Transverse colon (tissue), 4 donors: ENCODE data around the gene APIP. TPM values are rescaled to one million over a fixed set of nuclear protein-coding genes. Genes with fewer than 3 reads are reported as not detected.
"Not testable (repeated sequence)": the region's sequence is repeated elsewhere in the genome, so short reads cannot be mapped to it uniquely, and the experiment has no call there.

Source experiments
- DNase-seq: peaks from one replicate; pipeline ENCODE4 v3.0.0-alpha.2; 2019
- H3K27ac ChIP-seq, 4 donors: fragments of 200-600 bp; sonication (generic); 2 replicates each; pipeline ENCODE4 v1.5.1; 2016 to 2018; ENCODE audit warnings: inconsistent platforms in 4 of 4
- H3K27me3 ChIP-seq: fragments of 200-600 bp; sonication (generic); 2 replicates; pipeline ENCODE4 v1.5.1; 2017; ENCODE audit warnings: inconsistent platforms
- H3K36me3 ChIP-seq, 4 donors: fragments of 200-600 bp; sonication (generic); 2 replicates each; pipeline ENCODE4 v1.5.1; 2017 to 2019; ENCODE audit warnings: inconsistent platforms in 4 of 4
- H3K4me1 ChIP-seq, 4 donors: fragments of 200-600 bp; sonication (generic); 2 replicates each; pipeline ENCODE4 v1.5.1; 2017 to 2020; ENCODE audit warnings: inconsistent platforms in 4 of 4
- H3K4me3 ChIP-seq, 4 donors: fragments of 200-600 bp; sonication (generic); 1 replicate in 1 of 4; 2 replicates in 3 of 4; pipeline versions ENCODE4 v1.5.1 to v1.6.1; 2017 to 2019; ENCODE audit warnings: inconsistent platforms in 4 of 4
- H3K9me3 ChIP-seq, 2 donors: fragments of 200-600 bp; sonication (generic); 2 replicates each; pipeline ENCODE4 v1.5.1; 2017 to 2019; ENCODE audit warnings: inconsistent platforms in 2 of 2
- EP300 ChIP-seq: sonication (generic); formaldehyde crosslinking; IDR thresholded peaks from one replicate; pipeline ENCODE4 v1.6.1; 2017; ENCODE audit warnings: antibody characterized with exemption, low read depth
- POLR2A ChIP-seq: fragments of 450-650 bp; IDR thresholded peaks from one replicate; pipeline ENCODE4 v1.6.1; 2016; ENCODE audit warnings: antibody characterized with exemption, mild to moderate bottlenecking, moderate library complexity
- POLR2AphosphoS5 ChIP-seq, 3 donors: sonication (generic); formaldehyde crosslinking; IDR thresholded peaks; one replicate each; pipeline ENCODE4 v1.6.1; 2016; ENCODE audit warnings: antibody characterized with exemption in 3 of 3
- WGBS, 2 donors: methylation state at CpG; one replicate each; pipeline ENCODE4 v1.1.5; 2018; ENCODE audit warnings: low coverage in 1 of 2; 5-methylcytosine and 5-hydroxymethylcytosine counted together
- in situ Hi-C, 4 donors: fragments of 200-750 bp; cut with MboI; loops; one replicate each; pipeline versions ENCODE4 v1.15.0 to v1.15.1; 2017; ENCODE audit warnings: low sequenced_read_pairs in 3 of 4, low pct_ligation_motif_present in 1 of 4, low pct_unique_long_range_greater_than_20kb in 1 of 4
- intact Hi-C: fragments of 100-400 bp; cut with DNase I; formaldehyde crosslinking; loops from one replicate; pipeline ENCODE4 v1.15.1; 2023; ENCODE audit warnings: low total_unique reads
- total RNA-seq, 4 donors: library from RNA; depleted of rRNA; stranded (reverse); fragments of >200 nt; gene quantifications; one replicate each; pipeline ENCODE4 v1.1.0, GENCODE V29; 2016
- TF ChIP-seq, protein P1 (sequence below), 5 experiments: fragments of 200-600 bp in 3 of 5; fragments of 450-650 bp in 2 of 5; sonication (generic) in 3 of 5; IDR thresholded peaks; 1 replicate in 2 of 5; 2 replicates in 3 of 5; pipeline ENCODE4 v1.5.1; 2016 to 2017; ENCODE audit warnings: antibody characterized with exemption in 5 of 5, inconsistent platforms in 3 of 5, mild to moderate bottlenecking in 2 of 5, moderate library complexity in 1 of 5

Gene APIP
- total RNA-seq, 4 donors from 2014 or later = 9.2 to 44.3 (median 14.6) TPM

DNA sequence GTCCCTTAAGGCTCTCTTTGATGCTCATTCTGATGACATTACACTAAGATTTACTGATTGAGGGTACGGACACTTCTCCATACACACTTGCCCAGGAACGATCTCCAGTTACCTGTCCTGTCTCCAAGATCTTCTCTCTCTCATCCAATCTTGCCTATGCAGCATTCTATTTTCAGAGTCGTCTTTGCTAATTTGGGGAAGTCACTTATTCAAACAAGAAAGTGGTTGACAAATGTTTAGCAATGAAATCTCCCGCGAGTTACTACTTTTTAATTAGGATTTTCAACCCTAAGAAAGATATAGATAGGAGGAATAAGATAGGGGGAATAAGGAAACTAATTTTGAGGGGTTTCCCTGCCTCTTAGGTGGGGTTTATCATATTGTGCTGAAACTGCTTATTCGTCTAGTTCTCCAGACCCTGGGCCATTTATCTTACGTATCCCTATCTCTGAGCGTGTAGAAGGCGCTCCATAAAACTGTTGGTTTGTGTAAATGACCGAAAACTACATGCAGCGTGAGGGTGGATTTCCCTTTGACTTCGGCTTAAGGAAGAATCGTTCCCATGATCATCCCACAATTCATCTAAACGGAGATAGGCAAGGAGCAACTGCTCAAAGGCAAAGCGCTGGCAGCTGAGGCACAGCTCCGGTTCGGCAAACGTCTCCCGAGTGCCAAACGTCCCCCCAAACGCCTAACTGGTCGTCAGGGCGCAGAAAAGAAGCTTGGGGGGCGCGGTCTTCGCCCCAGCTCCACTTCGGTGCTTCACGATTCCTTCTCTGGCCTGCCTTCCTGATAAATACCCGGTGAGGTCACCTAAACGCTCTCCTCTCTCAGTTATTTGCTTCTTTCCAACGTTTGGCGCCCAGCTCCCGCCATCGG is 804 bp downstream of the APIP start:
- peak overlapping the region; percentile 93 to 96 (median 96) for H3K27ac ChIP-seq
- in situ Hi-C loops (no loop called here), intact Hi-C loops (no loop called here)
- H3K36me3 ChIP-seq = no peaks in the 10 kb centered on the region
- H3K4me1 ChIP-seq = peaks cover 9 to 30% (median 21%) of the 10 kb centered on the region in 4 donors
- TF ChIP-seq POLR2AphosphoS5 (IDR thresholded peaks at IDR 0.05) (no peak), EP300 (no peak), POLR2A (peak; percentile 59)
- TF ChIP-seq, protein P1, sequence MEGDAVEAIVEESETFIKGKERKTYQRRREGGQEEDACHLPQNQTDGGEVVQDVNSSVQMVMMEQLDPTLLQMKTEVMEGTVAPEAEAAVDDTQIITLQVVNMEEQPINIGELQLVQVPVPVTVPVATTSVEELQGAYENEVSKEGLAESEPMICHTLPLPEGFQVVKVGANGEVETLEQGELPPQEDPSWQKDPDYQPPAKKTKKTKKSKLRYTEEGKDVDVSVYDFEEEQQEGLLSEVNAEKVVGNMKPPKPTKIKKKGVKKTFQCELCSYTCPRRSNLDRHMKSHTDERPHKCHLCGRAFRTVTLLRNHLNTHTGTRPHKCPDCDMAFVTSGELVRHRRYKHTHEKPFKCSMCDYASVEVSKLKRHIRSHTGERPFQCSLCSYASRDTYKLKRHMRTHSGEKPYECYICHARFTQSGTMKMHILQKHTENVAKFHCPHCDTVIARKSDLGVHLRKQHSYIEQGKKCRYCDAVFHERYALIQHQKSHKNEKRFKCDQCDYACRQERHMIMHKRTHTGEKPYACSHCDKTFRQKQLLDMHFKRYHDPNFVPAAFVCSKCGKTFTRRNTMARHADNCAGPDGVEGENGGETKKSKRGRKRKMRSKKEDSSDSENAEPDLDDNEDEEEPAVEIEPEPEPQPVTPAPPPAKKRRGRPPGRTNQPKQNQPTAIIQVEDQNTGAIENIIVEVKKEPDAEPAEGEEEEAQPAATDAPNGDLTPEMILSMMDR (IDR thresholded peaks at IDR 0.05) = no peak
- H3K27me3 ChIP-seq = no peaks in the 10 kb centered on the region
- no peaks in the 10 kb centered on the region for H3K9me3 ChIP-seq
- 7 to 47% methylated on average over 6 to 34 of the region's 34 CpGs for WGBS, 2 donors
- no peak for DNase-seq
- H3K4me3 ChIP-seq = peak overlapping the region; percentile 77 to 84 (median 80)

DNA sequence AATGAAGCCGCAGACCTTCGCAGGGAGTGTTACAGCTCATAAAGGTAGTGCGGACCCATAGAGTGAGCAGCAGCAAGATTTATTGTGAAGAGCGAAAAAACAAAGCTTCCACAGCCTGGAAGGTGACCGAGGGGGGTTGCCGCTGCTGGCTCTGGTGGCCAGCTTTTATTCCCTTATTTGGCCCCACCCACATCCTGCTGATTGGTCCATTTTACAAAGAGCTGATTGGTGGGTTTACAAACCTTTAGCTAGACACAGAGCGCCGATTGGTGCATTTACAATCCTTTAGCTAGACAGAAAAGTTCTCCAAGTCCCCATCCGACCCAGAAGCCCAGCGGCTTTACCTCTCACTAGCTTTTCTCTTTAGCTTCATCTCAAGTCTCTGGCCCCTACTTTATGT is 2.6 kb downstream of the APIP start:
- DNase-seq, intact Hi-C loops, H3K27ac ChIP-seq, H3K4me3 ChIP-seq, H3K9me3 ChIP-seq, H3K36me3 ChIP-seq, in situ Hi-C loops, H3K27me3 ChIP-seq: not testable (repeated sequence)
- peaks cover 9 to 29% (median 21%) of the 10 kb centered on the region in 4 donors for H3K4me1 ChIP-seq
- WGBS, 2 donors = 86 to 99% methylated on average over 5 to 10 of the region's 10 CpGs

DNA sequence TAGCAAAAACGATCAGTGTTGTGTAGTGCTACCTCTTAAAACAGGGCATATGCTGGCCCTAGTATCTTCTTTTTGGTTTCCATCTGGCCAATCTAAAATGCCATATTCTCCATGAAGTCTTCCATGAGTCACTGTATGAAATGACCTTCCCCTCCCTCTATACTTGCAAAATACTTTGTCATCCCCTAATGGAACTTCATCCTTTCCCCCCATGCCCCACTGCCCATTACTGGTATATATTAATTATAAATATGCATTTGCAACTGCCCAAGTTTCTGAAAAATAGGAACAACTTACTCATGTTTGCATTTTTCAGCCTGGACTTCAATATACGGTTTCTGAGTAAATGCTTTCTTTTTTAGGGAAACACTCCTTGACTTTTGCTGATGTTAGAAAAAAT is 4.5 kb downstream of the APIP start:
- H3K9me3 ChIP-seq = no peaks in the 10 kb centered on the region
- WGBS, 2 donors = 88 to 94% methylated on average over 2 of the region's 2 CpGs
- TF ChIP-seq, protein P1 (IDR thresholded peaks at IDR 0.05) = no peak
- no peak for TF ChIP-seq POLR2A
- TF ChIP-seq POLR2AphosphoS5 (IDR thresholded peaks at IDR 0.05) = no peak
- no peak for TF ChIP-seq EP300
- no peaks in the 10 kb centered on the region for H3K27me3 ChIP-seq
- DNase-seq = no peak
- H3K36me3 ChIP-seq = no peaks in the 10 kb centered on the region
- no peak overlapping the region for H3K4me3 ChIP-seq
- H3K27ac ChIP-seq = no peak overlapping the region
- intact Hi-C loops = no loop called here
- H3K4me1 ChIP-seq = peaks cover 5 to 12% (median 7%) of the 10 kb centered on the region in 4 donors
- in situ Hi-C loops = no loop called here

DNA sequence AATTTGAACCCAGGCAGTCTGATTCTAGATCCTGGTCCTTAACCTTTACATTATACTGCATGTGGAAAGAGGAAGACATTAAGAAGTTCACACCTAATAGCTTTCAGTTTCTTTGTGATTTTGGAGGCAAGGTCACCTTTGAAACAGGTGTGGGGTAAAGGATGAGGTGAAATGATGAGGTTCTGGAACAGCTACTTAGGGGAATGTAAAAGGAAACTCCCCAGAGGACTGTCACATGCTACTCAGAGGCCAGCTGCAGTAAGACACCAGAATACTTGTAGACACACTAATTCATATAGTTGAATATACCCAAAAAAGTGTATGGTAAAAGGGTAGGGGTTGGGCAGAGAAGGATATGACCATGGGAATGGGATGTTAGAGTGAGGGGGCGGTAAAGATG is 5.4 kb downstream of the APIP start:
- in situ Hi-C loops = no loop called here
- Histone ChIP-seq H3K4me3 (no peak overlapping the region), H3K9me3 (no peaks in the 10 kb centered on the region), H3K27me3 (no peaks in the 10 kb centered on the region), H3K27ac (no peak overlapping the region), H3K36me3 (no peaks in the 10 kb centered on the region), H3K4me1 (peaks cover 5 to 12% (median 6%) of the 10 kb centered on the region in 4 donors)
- 90 to 100% methylated on average over 1 of the region's 1 CpG for WGBS, 2 donors
- DNase-seq = no peak
- intact Hi-C loops = no loop called here
- TF ChIP-seq POLR2AphosphoS5 (IDR thresholded peaks at IDR 0.05) (no peak), EP300 (no peak), POLR2A (no peak)
- TF ChIP-seq, protein P1 (IDR thresholded peaks at IDR 0.05) = no peak
